ENCODE data around the gene SSNA1.

Gene SSNA1

GRCh38 chr9:137184881-137185660 lies 3.4 kb upstream of the SSNA1 start:
- no peak for DNase-seq (ENCODE audit: low spot score)

- DNase-seq (ENCODE audit: low spot score), result no peak
These were observed 2.6 kb upstream of the SSNA1 start for GRCh38 chr9:137185921-137186320.

GRCh38 chr9:137186385-137186784 lies 2.1 kb upstream of the SSNA1 start:
- no peak for DNase-seq (ENCODE audit: low spot score)

GRCh38 chr9:137187386-137187785 lies 1.1 kb upstream of the SSNA1 start:
- no peak for DNase-seq (ENCODE audit: low spot score)

GRCh38 chr9:137188086-137188489 lies 388 bp upstream of the SSNA1 start:
- DNase-seq (ENCODE audit: low spot score), result no peak

- no peak for DNase-seq (ENCODE audit: low spot score)
These were observed 1.1 kb downstream of the SSNA1 start for GRCh38 chr9:137189297-137190295.

- DNase-seq (ENCODE audit: low spot score), result no peak
These were observed 1.9 kb downstream of the SSNA1 start for GRCh38 chr9:137190315-137190856.

GRCh38 chr9:137191245-137191644 lies 2.8 kb downstream of the SSNA1 start:
- no peak for DNase-seq (ENCODE audit: low spot score)

- DNase-seq (ENCODE audit: low spot score), result peak; percentile 81
These were observed 3.4 kb downstream of the SSNA1 start for GRCh38 chr9:137191691-137192447.

- DNase-seq (ENCODE audit: low spot score), result no peak
These were observed 3.9 kb downstream of the SSNA1 start for GRCh38 chr9:137192448-137192780.

- DNase-seq (ENCODE audit: low spot score), result no peak
These were observed 4.4 kb downstream of the SSNA1 start for GRCh38 chr9:137192859-137193258.

GRCh38 chr9:137193771-137194170 lies 5.3 kb downstream of the SSNA1 start:
- no peak for DNase-seq (ENCODE audit: low spot score)

GRCh38 chr9:137194388-137194787 lies 5.9 kb downstream of the SSNA1 start:
- peak; percentile 83 for DNase-seq (ENCODE audit: low spot score)

- DNase-seq (ENCODE audit: low spot score), result no peak
These were observed 6.4 kb downstream of the SSNA1 start for GRCh38 chr9:137194909-137195308.

GRCh38 chr9:137195525-137196220 lies 7.2 kb downstream of the SSNA1 start:
- no peak for DNase-seq (ENCODE audit: low spot score)

GRCh38 chr9:137198051-137198901 lies 9.8 kb downstream of the SSNA1 start:
- DNase-seq (ENCODE audit: low spot score), result no peak

- no peak for DNase-seq (ENCODE audit: low spot score)
These were observed 10.4 kb downstream of the SSNA1 start for GRCh38 chr9:137198902-137199283.

GRCh38 chr9:137199411-137200121 lies 11.1 kb downstream of the SSNA1 start:
- DNase-seq (ENCODE audit: low spot score), result no peak

- peak; percentile 99 for DNase-seq (ENCODE audit: low spot score)
These were observed 12.1 kb downstream of the SSNA1 start, which contains the start of gene TPRN for GRCh38 chr9:137200311-137201204. Gene TPRN (minus strand): TSS chr9:137200741. CDS start chr9:137200711, 30 bp downstream.

Measured in pons (tissue), 1 donor.